Measurements from ENCODE around the gene EIF4G1.

DNA sequence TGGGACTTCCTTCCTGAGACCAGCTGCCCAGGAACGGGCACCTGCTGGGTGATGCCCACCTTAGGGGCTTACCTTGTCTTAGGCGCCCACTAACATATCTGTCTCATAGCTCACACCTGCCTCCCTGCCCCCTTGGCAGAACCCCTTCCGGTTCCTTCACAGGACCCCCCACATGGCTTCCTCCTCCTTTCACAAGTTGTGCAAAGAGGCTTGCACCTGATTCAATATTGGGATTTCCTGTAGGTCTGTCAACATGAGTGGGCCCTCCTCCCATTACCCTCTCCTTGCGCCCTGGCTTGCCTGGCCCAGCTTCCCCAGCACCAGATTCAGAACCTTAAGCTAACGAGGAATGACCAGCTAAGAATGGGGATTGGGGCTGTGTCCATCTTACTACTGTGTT is 63.0 kb downstream of the EIF4G1 start:
- TF ChIP-seq, protein P1, sequence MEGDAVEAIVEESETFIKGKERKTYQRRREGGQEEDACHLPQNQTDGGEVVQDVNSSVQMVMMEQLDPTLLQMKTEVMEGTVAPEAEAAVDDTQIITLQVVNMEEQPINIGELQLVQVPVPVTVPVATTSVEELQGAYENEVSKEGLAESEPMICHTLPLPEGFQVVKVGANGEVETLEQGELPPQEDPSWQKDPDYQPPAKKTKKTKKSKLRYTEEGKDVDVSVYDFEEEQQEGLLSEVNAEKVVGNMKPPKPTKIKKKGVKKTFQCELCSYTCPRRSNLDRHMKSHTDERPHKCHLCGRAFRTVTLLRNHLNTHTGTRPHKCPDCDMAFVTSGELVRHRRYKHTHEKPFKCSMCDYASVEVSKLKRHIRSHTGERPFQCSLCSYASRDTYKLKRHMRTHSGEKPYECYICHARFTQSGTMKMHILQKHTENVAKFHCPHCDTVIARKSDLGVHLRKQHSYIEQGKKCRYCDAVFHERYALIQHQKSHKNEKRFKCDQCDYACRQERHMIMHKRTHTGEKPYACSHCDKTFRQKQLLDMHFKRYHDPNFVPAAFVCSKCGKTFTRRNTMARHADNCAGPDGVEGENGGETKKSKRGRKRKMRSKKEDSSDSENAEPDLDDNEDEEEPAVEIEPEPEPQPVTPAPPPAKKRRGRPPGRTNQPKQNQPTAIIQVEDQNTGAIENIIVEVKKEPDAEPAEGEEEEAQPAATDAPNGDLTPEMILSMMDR (IDR thresholded peaks at IDR 0.05) = no peak
- TF ChIP-seq POLR2A (IDR thresholded peaks at IDR 0.05) (no peak), EP300 (IDR thresholded peaks at IDR 0.05; ENCODE audit: low read depth) (no peak), POLR2AphosphoS5 (IDR thresholded peaks at IDR 0.05) (no peak)
